Activated CD4-positive, alpha-beta memory T cell treated with anti-CD3 and anti-CD28 coated beads for 36 hours (primary cell): ENCODE measurements around the gene PPT2. TPM values are rescaled to one million over a fixed set of nuclear protein-coding genes. Genes with fewer than 3 reads are reported as not detected.
A peak's percentile ranks its signal among the peaks of the same experiment; 100 is the strongest.

Experiments used
- CTCF ChIA-PET: fragments of 350-600 bp; sonication (Branson Sonifier 250); formaldehyde crosslinking; loops from one replicate; lab custom pipeline; 2021; ENCODE audit warnings: antibody characterized with exemption, inconsistent platforms; lab: Charles Lee
- POLR2A ChIA-PET: fragments of 350-600 bp; sonication (Branson Sonifier 250); formaldehyde crosslinking; loops from one replicate; lab custom pipeline; 2021; ENCODE audit warnings: antibody characterized with exemption; lab: Charles Lee
- DNase-seq: peaks from one replicate; pipeline ENCODE4 v3.0.0-alpha.2; 2020
- H3K27ac Mint-ChIP-seq: one replicate; pipeline ENCODE4 v1.8.0; 2021; ENCODE audit warnings: mixed read lengths
- H3K27me3 Mint-ChIP-seq: one replicate; pipeline ENCODE4 v1.8.0; 2021; ENCODE audit warnings: mixed read lengths
- H3K36me3 Mint-ChIP-seq: one replicate; pipeline ENCODE4 v1.8.0; 2021; ENCODE audit warnings: mixed read lengths
- H3K4me1 Mint-ChIP-seq: one replicate; pipeline ENCODE4 v1.8.0; 2021; ENCODE audit warnings: low read depth, mixed read lengths
- H3K4me3 Mint-ChIP-seq: one replicate; pipeline ENCODE4 v1.8.0; 2021; ENCODE audit warnings: mild to moderate bottlenecking, mixed read lengths
- H3K9me3 Mint-ChIP-seq: one replicate; pipeline ENCODE4 v1.8.0; 2021; ENCODE audit warnings: mixed read lengths
- intact Hi-C: fragments of 100-400 bp; cut with micrococcal nuclease; formaldehyde crosslinking; loops from one replicate; pipeline ENCODE4 v1.15.1; 2023
- total RNA-seq, 2 experiments: library from RNA; stranded (reverse); gene quantifications; one replicate each; pipeline ENCODE4 v1.2.3, GENCODE V29; 2021

PPT2 gene
- total RNA-seq = 1 to 10 TPM; 9.5 to 9.9 TPM

- H3K36me3 Mint-ChIP-seq = peaks cover 10% of the 10 kb centered on the region
- H3K9me3 Mint-ChIP-seq = no peaks in the 10 kb centered on the region
- H3K4me1 Mint-ChIP-seq = peaks cover 35% of the 10 kb centered on the region
- intact Hi-C loops = loop anchor here (1.0 kb wide), 4 partner anchors 24 to 67 kb away; partner anchors contain the start of genes ATF6B and RNF5
- peaks cover 17% of the 10 kb centered on the region for H3K27me3 Mint-ChIP-seq
- ChIA-PET POLR2A (interaction anchor here (1.1 to 1.3 kb wide), 2 partner anchors 24 to 26 kb away, joined by 6 read pairs; partner anchors contain the start of genes ATF6B and FKBPL), CTCF (interaction anchor here (1.1 to 1.3 kb wide), 7 partner anchors 11 to 106 kb away, joined by 3 to 10 read pairs (median 4); partner anchors contain the start of genes ATF6B, EGFL8 and FKBPL)
- peak within 1 kb of the TSS; percentile 79 for H3K27ac Mint-ChIP-seq
- DNase-seq = peak; percentile 87
- H3K4me3 Mint-ChIP-seq = peak within 1 kb of the TSS; percentile 98
These were observed at the start of gene PPT2 for GRCh38 chr6:32153564-32154513. Gene PPT2 (plus strand): TSS chr6:32154141. CDS start chr6:32154595, 454 bp downstream.

- Mint-ChIP-seq H3K27ac (no peak overlapping the region), H3K4me1 (peaks cover 15% of the 10 kb centered on the region), H3K4me3 (no peak overlapping the region), H3K9me3 (no peaks in the 10 kb centered on the region), H3K36me3 (no peaks in the 10 kb centered on the region), H3K27me3 (peaks cover 26% of the 10 kb centered on the region)
- ChIA-PET CTCF (no interaction called here), POLR2A (no interaction called here)
- DNase-seq = no peak
- intact Hi-C loops = no loop called here
These were observed 48.5 kb upstream of the PPT2 start for GRCh38 chr6:32105433-32105832.

- no peaks in the 10 kb centered on the region for H3K36me3 Mint-ChIP-seq
- no peaks in the 10 kb centered on the region for H3K9me3 Mint-ChIP-seq
- H3K27ac Mint-ChIP-seq = no peak overlapping the region
- DNase-seq = no peak
- CTCF ChIA-PET = interaction anchor here (1.5 kb wide), 1 partner anchor 11 kb away, joined by 5 read pairs; no protein-coding TSS in a partner anchor
- intact Hi-C loops = no loop called here
- H3K27me3 Mint-ChIP-seq = peaks cover 25% of the 10 kb centered on the region
- POLR2A ChIA-PET = no interaction called here
- H3K4me3 Mint-ChIP-seq = no peak overlapping the region
- H3K4me1 Mint-ChIP-seq = peaks cover 15% of the 10 kb centered on the region
These were observed 46.5 kb upstream of the PPT2 start for GRCh38 chr6:32107406-32107805.

GRCh38 chr6:32108094-32108627 lies 45.8 kb upstream of the PPT2 start:
- Mint-ChIP-seq H3K9me3 (no peaks in the 10 kb centered on the region), H3K36me3 (no peaks in the 10 kb centered on the region), H3K27ac (no peak overlapping the region), H3K27me3 (peaks cover 25% of the 10 kb centered on the region), H3K4me3 (no peak overlapping the region), H3K4me1 (peaks cover 15% of the 10 kb centered on the region)
- CTCF ChIA-PET = interaction anchor here (1.5 kb wide), 1 partner anchor 11 kb away, joined by 5 read pairs; no protein-coding TSS in a partner anchor
- POLR2A ChIA-PET = no interaction called here
- intact Hi-C loops = no loop called here
- DNase-seq = no peak

GRCh38 chr6:32108727-32109113 lies 45.2 kb upstream of the PPT2 start:
- Mint-ChIP-seq H3K36me3 (peaks cover 2% of the 10 kb centered on the region), H3K4me3 (no peak overlapping the region), H3K9me3 (no peaks in the 10 kb centered on the region), H3K4me1 (peaks cover 15% of the 10 kb centered on the region), H3K27me3 (peaks cover 22% of the 10 kb centered on the region), H3K27ac (no peak overlapping the region)
- intact Hi-C loops = no loop called here
- CTCF ChIA-PET = no interaction called here
- no peak for DNase-seq
- POLR2A ChIA-PET = no interaction called here

- Mint-ChIP-seq H3K4me3 (no peak within 1 kb of the TSS), H3K27me3 (peaks cover 19% of the 10 kb centered on the region), H3K27ac (no peak within 1 kb of the TSS), H3K9me3 (no peaks in the 10 kb centered on the region), H3K4me1 (peaks cover 15% of the 10 kb centered on the region), H3K36me3 (peaks cover 2% of the 10 kb centered on the region)
- POLR2A ChIA-PET = no interaction called here
- no peak for DNase-seq
- CTCF ChIA-PET = interaction anchor here (1.0 to 1.9 kb wide), 2 partner anchors 10 to 136 kb away, joined by 3 to 7 read pairs; no protein-coding TSS in a partner anchor
- intact Hi-C loops = no loop called here
These were observed 44.7 kb upstream of the PPT2 start, which contains the start of gene TNXB for GRCh38 chr6:32109114-32109764. Gene TNXB (minus strand): TSS chr6:32109338. CDS start chr6:32098198, 11,140 bp downstream.

GRCh38 chr6:32109765-32110160 lies 44.2 kb upstream of the PPT2 start:
- no peak overlapping the region for H3K27ac Mint-ChIP-seq
- intact Hi-C loops = no loop called here
- H3K27me3 Mint-ChIP-seq = peaks cover 17% of the 10 kb centered on the region
- DNase-seq = no peak
- H3K9me3 Mint-ChIP-seq = no peaks in the 10 kb centered on the region
- POLR2A ChIA-PET = no interaction called here
- H3K4me3 Mint-ChIP-seq = no peak overlapping the region
- H3K4me1 Mint-ChIP-seq = peaks cover 17% of the 10 kb centered on the region
- CTCF ChIA-PET = interaction anchor here (1.0 to 1.9 kb wide), 2 partner anchors 9 to 136 kb away, joined by 3 to 7 read pairs; no protein-coding TSS in a partner anchor
- peaks cover 4% of the 10 kb centered on the region for H3K36me3 Mint-ChIP-seq

GRCh38 chr6:32110632-32111031 lies 43.3 kb upstream of the PPT2 start:
- peaks cover 8% of the 10 kb centered on the region for H3K36me3 Mint-ChIP-seq
- H3K27me3 Mint-ChIP-seq = peaks cover 13% of the 10 kb centered on the region
- ChIA-PET CTCF (interaction anchor here (1.0 to 1.9 kb wide), 2 partner anchors 8 to 135 kb away, joined by 3 to 7 read pairs; no protein-coding TSS in a partner anchor), POLR2A (no interaction called here)
- peaks cover 20% of the 10 kb centered on the region for H3K4me1 Mint-ChIP-seq
- no peak overlapping the region for H3K4me3 Mint-ChIP-seq
- no peaks in the 10 kb centered on the region for H3K9me3 Mint-ChIP-seq
- intact Hi-C loops = no loop called here
- no peak for DNase-seq
- no peak overlapping the region for H3K27ac Mint-ChIP-seq

- no peak for DNase-seq
- H3K4me1 Mint-ChIP-seq = peaks cover 20% of the 10 kb centered on the region
- intact Hi-C loops = no loop called here
- CTCF ChIA-PET = interaction anchor here (1.9 kb wide), 1 partner anchor 7 kb away, joined by 7 read pairs; no protein-coding TSS in a partner anchor
- peaks cover 16% of the 10 kb centered on the region for H3K36me3 Mint-ChIP-seq
- no peak overlapping the region for H3K27ac Mint-ChIP-seq
- H3K9me3 Mint-ChIP-seq = no peaks in the 10 kb centered on the region
- no peak overlapping the region for H3K4me3 Mint-ChIP-seq
- POLR2A ChIA-PET = no interaction called here
- H3K27me3 Mint-ChIP-seq = peaks cover 13% of the 10 kb centered on the region
These were observed 42.4 kb upstream of the PPT2 start for GRCh38 chr6:32111424-32112066.

- Mint-ChIP-seq H3K4me3 (no peak overlapping the region), H3K36me3 (peaks cover 20% of the 10 kb centered on the region), H3K9me3 (no peaks in the 10 kb centered on the region), H3K27ac (no peak overlapping the region), H3K27me3 (peaks cover 11% of the 10 kb centered on the region), H3K4me1 (peaks cover 20% of the 10 kb centered on the region)
- intact Hi-C loops = no loop called here
- POLR2A ChIA-PET = no interaction called here
- CTCF ChIA-PET = no interaction called here
- no peak for DNase-seq
These were observed 41.4 kb upstream of the PPT2 start for GRCh38 chr6:32112431-32112980.
